BLaER1 (cell line): ENCODE data around the gene ATP2B2.

Experiments used
- H3K27ac ChIP-seq: shearing (Covaris generic); formaldehyde crosslinking; 2 replicates; pipeline ENCODE4 v1.8.1; 2022
- H3K27me3 ChIP-seq: shearing (Covaris generic); formaldehyde crosslinking; 2 replicates; pipeline ENCODE4 v1.8.1; 2022
- H3K36me3 ChIP-seq: shearing (Covaris generic); formaldehyde crosslinking; 2 replicates; pipeline ENCODE4 v1.8.1; 2022
- H3K4me1 ChIP-seq: shearing (Covaris generic); formaldehyde crosslinking; 2 replicates; pipeline ENCODE4 v1.8.1; 2022
- H3K4me2 ChIP-seq: shearing (Covaris generic); formaldehyde crosslinking; 2 replicates; pipeline ENCODE4 v1.8.1; 2022
- H3K4me3 ChIP-seq: shearing (Covaris generic); formaldehyde crosslinking; 2 replicates; pipeline ENCODE4 v1.8.1; 2022
- H3K9ac ChIP-seq: shearing (Covaris generic); formaldehyde crosslinking; 2 replicates; pipeline ENCODE4 v1.8.1; 2022
- H3K9me3 ChIP-seq: shearing (Covaris generic); formaldehyde crosslinking; 2 replicates; pipeline ENCODE4 v1.8.1; 2022
- H4K20me1 ChIP-seq: shearing (Covaris generic); formaldehyde crosslinking; 2 replicates; pipeline ENCODE4 v1.8.1; 2022
- Cebpa-rat ChIP-seq: shearing (Covaris generic); IDR thresholded peaks from 2 replicates; pipeline ENCODE4 v1.8.1; 2022

The ATP2B2 gene

GRCh38 chr3:10428406-10429091 lies 76.8 kb downstream of the ATP2B2 start:
- no peak for TF ChIP-seq Cebpa-rat
- Histone ChIP-seq H4K20me1 (no peaks in the 10 kb centered on the region), H3K9ac (peak overlapping the region; percentile 73), H3K4me2 (peak overlapping the region; percentile 84), H3K9me3 (no peaks in the 10 kb centered on the region), H3K27me3 (no peaks in the 10 kb centered on the region), H3K27ac (peak overlapping the region; percentile 96), H3K36me3 (peaks cover 10% of the 10 kb centered on the region; the same call in 1 of the 2 replicates), H3K4me1 (peaks cover 96% of the 10 kb centered on the region), H3K4me3 (peak overlapping the region; percentile 66)

GRCh38 chr3:10426346-10427220 lies 78.8 kb downstream of the ATP2B2 start:
- Histone ChIP-seq H3K36me3 (peaks cover 10% of the 10 kb centered on the region; the same call in 1 of the 2 replicates), H3K4me1 (peaks cover 96% of the 10 kb centered on the region), H3K9me3 (no peaks in the 10 kb centered on the region), H3K4me3 (peak overlapping the region; percentile 66), H3K9ac (peak overlapping the region; percentile 73), H4K20me1 (no peaks in the 10 kb centered on the region), H3K4me2 (peak overlapping the region; percentile 84), H3K27ac (peak overlapping the region; percentile 96), H3K27me3 (no peaks in the 10 kb centered on the region)
- TF ChIP-seq Cebpa-rat = peak; percentile 49; the same call in 1 of the 2 replicates

- H3K36me3 ChIP-seq = peaks cover 3% of the 10 kb centered on the region; the same call in 1 of the 2 replicates
- peaks cover 96% of the 10 kb centered on the region for H3K4me1 ChIP-seq
- H3K9ac ChIP-seq = peak overlapping the region; percentile 66; the same call in 1 of the 2 replicates
- peak overlapping the region; percentile 56 for H3K4me3 ChIP-seq
- peak overlapping the region; percentile 84 for H3K4me2 ChIP-seq
- no peak for TF ChIP-seq Cebpa-rat
- H3K27me3 ChIP-seq = no peaks in the 10 kb centered on the region
- peak overlapping the region; percentile 86 for H3K27ac ChIP-seq
- H3K9me3 ChIP-seq = no peaks in the 10 kb centered on the region
- no peaks in the 10 kb centered on the region for H4K20me1 ChIP-seq
These were observed 82.1 kb downstream of the ATP2B2 start for GRCh38 chr3:10423171-10423882.

GRCh38 chr3:10421996-10422395 lies 83.4 kb downstream of the ATP2B2 start:
- H3K4me2 ChIP-seq = peak overlapping the region; percentile 84
- no peak for TF ChIP-seq Cebpa-rat
- H3K9ac ChIP-seq = peak overlapping the region; percentile 66
- peaks cover 3% of the 10 kb centered on the region; the same call in 1 of the 2 replicates for H3K36me3 ChIP-seq
- H3K4me1 ChIP-seq = peaks cover 96% of the 10 kb centered on the region
- H4K20me1 ChIP-seq = no peaks in the 10 kb centered on the region
- H3K9me3 ChIP-seq = no peaks in the 10 kb centered on the region
- H3K27me3 ChIP-seq = no peaks in the 10 kb centered on the region
- peak overlapping the region; percentile 86 for H3K27ac ChIP-seq
- peak overlapping the region; percentile 56 for H3K4me3 ChIP-seq

GRCh38 chr3:10420745-10421475 lies 84.5 kb downstream of the ATP2B2 start:
- H3K9me3 ChIP-seq = no peaks in the 10 kb centered on the region
- peaks cover 3% of the 10 kb centered on the region; the same call in 1 of the 2 replicates for H3K36me3 ChIP-seq
- peak overlapping the region; percentile 84 for H3K4me2 ChIP-seq
- no peak overlapping the region for H3K4me3 ChIP-seq
- H4K20me1 ChIP-seq = no peaks in the 10 kb centered on the region
- peaks cover 100% of the 10 kb centered on the region for H3K4me1 ChIP-seq
- no peak for TF ChIP-seq Cebpa-rat
- H3K27me3 ChIP-seq = no peaks in the 10 kb centered on the region
- peak overlapping the region; percentile 8; the same call in 1 of the 2 replicates for H3K9ac ChIP-seq
- H3K27ac ChIP-seq = peak overlapping the region; percentile 86

- H3K4me2 ChIP-seq = peak overlapping the region; percentile 84
- H3K36me3 ChIP-seq = peaks cover 6% of the 10 kb centered on the region; the same call in 1 of the 2 replicates
- no peak for TF ChIP-seq Cebpa-rat
These were observed 85.7 kb downstream of the ATP2B2 start for GRCh38 chr3:10419637-10420232.

GRCh38 chr3:10417847-10418246 lies 87.5 kb downstream of the ATP2B2 start:
- TF ChIP-seq Cebpa-rat = no peak
- H3K4me2 ChIP-seq = peak overlapping the region; percentile 84; the same call in 1 of the 2 replicates
- H3K27ac ChIP-seq = peak overlapping the region; percentile 86; the same call in 1 of the 2 replicates
- H3K9me3 ChIP-seq = no peaks in the 10 kb centered on the region
- peaks cover 12% of the 10 kb centered on the region; the same call in 1 of the 2 replicates for H3K36me3 ChIP-seq
- no peaks in the 10 kb centered on the region for H3K27me3 ChIP-seq
- no peaks in the 10 kb centered on the region for H4K20me1 ChIP-seq
- peaks cover 91% of the 10 kb centered on the region for H3K4me1 ChIP-seq
- H3K9ac ChIP-seq = no peak overlapping the region
- H3K4me3 ChIP-seq = no peak overlapping the region

More at GRCh38 chr3:10419637-10420232, 85.7 kb downstream of the ATP2B2 start:
- H3K27me3 ChIP-seq = no peaks in the 10 kb centered on the region
- peaks cover 96% of the 10 kb centered on the region for H3K4me1 ChIP-seq
- H3K4me3 ChIP-seq = no peak overlapping the region
- no peaks in the 10 kb centered on the region for H3K9me3 ChIP-seq
- no peaks in the 10 kb centered on the region for H4K20me1 ChIP-seq
- H3K27ac ChIP-seq = peak overlapping the region; percentile 86
- H3K9ac ChIP-seq = no peak overlapping the region; the same call in 1 of the 2 replicates

GRCh38 chr3:10416730-10417300 lies 88.6 kb downstream of the ATP2B2 start:
- no peaks in the 10 kb centered on the region for H3K9me3 ChIP-seq
- H3K4me3 ChIP-seq = no peak overlapping the region
- peaks cover 81% of the 10 kb centered on the region for H3K4me1 ChIP-seq
- H3K36me3 ChIP-seq = peaks cover 18% of the 10 kb centered on the region
- H3K4me2 ChIP-seq = peak overlapping the region; percentile 84
- TF ChIP-seq Cebpa-rat = no peak
- H3K9ac ChIP-seq = peak overlapping the region; percentile 16; the same call in 1 of the 2 replicates
- no peaks in the 10 kb centered on the region for H4K20me1 ChIP-seq
- H3K27ac ChIP-seq = peak overlapping the region; percentile 67
- no peaks in the 10 kb centered on the region for H3K27me3 ChIP-seq
